ENCODE measurements around the gene PLPP4. TPM values are rescaled to one million over a fixed set of nuclear protein-coding genes. Genes with fewer than 3 reads are reported as not detected.

Gene PLPP4
- total RNA-seq, 4 donors from 2014 or later: 0.72 to 1.9 TPM; not detected in 2

- ATAC-seq (ENCODE audit: low FRiP score) (no peak), DNase-seq (ENCODE audit: low spot score) (no peak)
- no peak for TF ChIP-seq CTCF (IDR thresholded peaks at IDR 0.05)
Observed at GRCh38 chr10:120506674-120507073, 49.6 kb downstream of the PLPP4 start.

GRCh38 chr10:120507175-120507574, 50.1 kb downstream of the PLPP4 start:
- no peak for DNase-seq (ENCODE audit: low spot score)
- no peak for ATAC-seq (ENCODE audit: low FRiP score)
- no peak for TF ChIP-seq CTCF (IDR thresholded peaks at IDR 0.05)

GRCh38 chr10:120507651-120508050, 50.6 kb downstream of the PLPP4 start:
- no peak for ATAC-seq (ENCODE audit: low FRiP score)
- no peak for DNase-seq (ENCODE audit: low spot score)
- TF ChIP-seq CTCF (IDR thresholded peaks at IDR 0.05): no peak

GRCh38 chr10:120508393-120508792, 51.4 kb downstream of the PLPP4 start:
- TF ChIP-seq CTCF (IDR thresholded peaks at IDR 0.05): no peak
- no peak for ATAC-seq (ENCODE audit: low FRiP score)
- no peak for DNase-seq (ENCODE audit: low spot score)

- ATAC-seq (ENCODE audit: low FRiP score): no peak
- no peak for TF ChIP-seq CTCF (IDR thresholded peaks at IDR 0.05)
- DNase-seq (ENCODE audit: low spot score): no peak
Observed at GRCh38 chr10:120508966-120509365, 51.9 kb downstream of the PLPP4 start.

GRCh38 chr10:120511165-120511564, 54.1 kb downstream of the PLPP4 start:
- TF ChIP-seq CTCF (IDR thresholded peaks at IDR 0.05): no peak
- no peak for ATAC-seq (ENCODE audit: low FRiP score)

GRCh38 chr10:120513307-120513796, 56.3 kb downstream of the PLPP4 start:
- TF ChIP-seq CTCF (IDR thresholded peaks at IDR 0.05): no peak
- DNase-seq (ENCODE audit: low spot score): no peak
- ATAC-seq (ENCODE audit: low FRiP score): no peak

More at GRCh38 chr10:120511165-120511564, 54.1 kb downstream of the PLPP4 start:
- no peak for DNase-seq (ENCODE audit: low spot score)

All from omental fat pad (tissue), 4 donors.